ENCODE results near the gene NBPF19. TPM values are rescaled to one million over a fixed set of nuclear protein-coding genes. Genes with fewer than 3 reads are reported as not detected.
"Not testable (repeated sequence)": the region's sequence is repeated elsewhere in the genome, so short reads cannot be mapped to it uniquely, and the experiment has no call there.

The NBPF19 gene, protein sequence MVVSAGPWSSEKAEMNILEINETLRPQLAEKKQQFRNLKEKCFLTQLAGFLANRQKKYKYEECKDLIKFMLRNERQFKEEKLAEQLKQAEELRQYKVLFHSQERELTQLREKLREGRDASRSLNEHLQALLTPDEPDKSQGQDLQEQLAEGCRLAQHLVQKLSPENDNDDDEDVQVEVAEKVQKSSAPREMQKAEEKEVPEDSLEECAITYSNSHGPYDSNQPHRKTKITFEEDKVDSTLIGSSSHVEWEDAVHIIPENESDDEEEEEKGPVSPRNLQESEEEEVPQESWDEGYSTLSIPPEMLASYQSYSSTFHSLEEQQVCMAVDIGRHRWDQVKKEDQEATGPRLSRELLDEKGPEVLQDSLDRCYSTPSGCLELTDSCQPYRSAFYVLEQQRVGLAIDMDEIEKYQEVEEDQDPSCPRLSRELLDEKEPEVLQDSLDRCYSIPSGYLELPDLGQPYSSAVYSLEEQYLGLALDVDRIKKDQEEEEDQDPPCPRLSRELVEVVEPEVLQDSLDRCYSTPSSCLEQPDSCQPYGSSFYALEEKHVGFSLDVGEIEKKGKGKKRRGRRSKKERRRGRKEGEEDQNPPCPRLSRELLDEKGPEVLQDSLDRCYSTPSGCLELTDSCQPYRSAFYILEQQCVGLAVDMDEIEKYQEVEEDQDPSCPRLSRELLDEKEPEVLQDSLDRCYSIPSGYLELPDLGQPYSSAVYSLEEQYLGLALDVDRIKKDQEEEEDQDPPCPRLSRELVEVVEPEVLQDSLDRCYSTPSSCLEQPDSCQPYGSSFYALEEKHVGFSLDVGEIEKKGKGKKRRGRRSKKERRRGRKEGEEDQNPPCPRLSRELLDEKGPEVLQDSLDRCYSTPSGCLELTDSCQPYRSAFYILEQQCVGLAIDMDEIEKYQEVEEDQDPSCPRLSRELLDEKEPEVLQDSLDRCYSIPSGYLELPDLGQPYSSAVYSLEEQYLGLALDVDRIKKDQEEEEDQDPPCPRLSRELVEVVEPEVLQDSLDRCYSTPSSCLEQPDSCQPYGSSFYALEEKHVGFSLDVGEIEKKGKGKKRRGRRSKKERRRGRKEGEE (N-terminal part only)
- total RNA-seq (2014; rRNA removed; shearing (Covaris generic)) (8.7 and 9.7 TPM in 2 replicates), polyA plus RNA-seq (2016; fragmentation: Nextera tagmentation; extraction: Ambion mirVana) (1.3 and 1.6 TPM in 2 replicates)
- long read RNA-seq, partial matches to known transcripts, result 5 of 10 reads
- long read RNA-seq, other reads (novel, unspliced or antisense), result 5 of 10 reads

DNA sequence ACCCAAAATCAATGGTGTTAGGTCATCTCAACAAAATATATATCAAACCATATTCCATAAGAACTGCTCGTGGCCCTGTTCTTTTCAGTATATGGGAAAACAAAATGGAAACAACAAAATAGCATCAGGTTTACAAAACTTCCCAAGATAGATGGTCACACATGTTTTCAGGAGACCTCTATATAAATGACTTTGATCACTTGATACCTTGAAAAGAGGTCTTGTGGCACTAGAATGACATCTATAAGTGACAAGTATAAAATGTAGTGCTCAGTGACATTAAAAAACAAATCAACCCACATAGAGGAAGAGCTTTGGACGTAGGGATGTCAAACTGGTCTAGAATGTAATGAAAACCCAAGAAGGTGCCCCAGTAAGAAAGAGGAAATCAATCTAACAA is at the start of gene NBPF19:
NBPF19 (plus strand) TSS at position 301 of the 400 bp plus-strand sequence. CDS start 888 bp downstream, outside the sequence.
- not testable (repeated sequence) for H3K27ac Mint-ChIP-seq; H3K4me2 ChIP-seq; H3K4me3 ChIP-seq; H4K20me1 ChIP-seq (replicated peaks; ENCODE audit: insufficient read depth); H3K27ac ChIP-seq (ENCODE audit: low read depth); H3K36me3 ChIP-seq (ENCODE audit: insufficient read depth); H3K4me3 Mint-ChIP-seq; H3K79me2 ChIP-seq (replicated peaks; ENCODE audit: insufficient read depth); H3F3A ChIP-seq (replicated peaks; ENCODE audit: low read depth); H3K9me2 ChIP-seq (ENCODE audit: insufficient read depth); H3K27me3 ChIP-seq (ENCODE audit: insufficient read depth); H2AFZ ChIP-seq; DNase-seq (ENCODE audit: low spot score); H3K27me3 Mint-ChIP-seq (ENCODE audit: insufficient read depth, low read depth, poor library complexity); H3K36me3 Mint-ChIP-seq (ENCODE audit: low read depth); ATAC-seq; H3K4me1 Mint-ChIP-seq; H3K4me1 ChIP-seq (ENCODE audit: insufficient read depth); H3K9me3 Mint-ChIP-seq

DNA sequence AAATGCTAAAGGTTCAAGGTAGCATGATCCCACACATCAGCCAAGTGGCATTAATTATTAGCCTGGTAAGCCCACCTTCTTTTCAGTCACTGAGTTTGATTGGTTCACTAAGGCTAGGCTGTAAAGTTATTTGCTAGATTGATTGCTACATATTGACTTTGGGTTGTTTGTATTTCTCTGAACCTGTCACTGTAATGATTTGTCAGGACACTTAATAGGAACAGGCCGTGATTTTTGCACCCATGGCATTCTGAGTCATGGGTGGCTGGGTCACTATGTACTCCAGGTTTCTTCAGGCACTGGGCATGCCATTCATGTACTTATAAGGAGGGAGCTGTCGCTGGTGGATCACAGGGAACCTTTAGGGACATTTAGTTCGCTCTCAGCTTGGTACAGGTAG is 46.5 kb upstream of the NBPF19 start:
- H3K4me1 ChIP-seq (ENCODE audit: insufficient read depth); H3K27me3 Mint-ChIP-seq (ENCODE audit: insufficient read depth, low read depth, poor library complexity); H2AFZ ChIP-seq; H3K4me3 Mint-ChIP-seq; H3K79me2 ChIP-seq (replicated peaks; ENCODE audit: insufficient read depth); H3K36me3 Mint-ChIP-seq (ENCODE audit: low read depth); H3K36me3 ChIP-seq (ENCODE audit: insufficient read depth); H3K4me1 Mint-ChIP-seq; H3K9me3 Mint-ChIP-seq; H3K27ac ChIP-seq (ENCODE audit: low read depth); ATAC-seq; H3F3A ChIP-seq (replicated peaks; ENCODE audit: low read depth); H3K4me2 ChIP-seq; H3K27ac Mint-ChIP-seq; DNase-seq (ENCODE audit: low spot score); H3K4me3 ChIP-seq; H3K27me3 ChIP-seq (ENCODE audit: insufficient read depth); H4K20me1 ChIP-seq (replicated peaks; ENCODE audit: insufficient read depth); H3K9me2 ChIP-seq (ENCODE audit: insufficient read depth): not testable (repeated sequence)

DNA sequence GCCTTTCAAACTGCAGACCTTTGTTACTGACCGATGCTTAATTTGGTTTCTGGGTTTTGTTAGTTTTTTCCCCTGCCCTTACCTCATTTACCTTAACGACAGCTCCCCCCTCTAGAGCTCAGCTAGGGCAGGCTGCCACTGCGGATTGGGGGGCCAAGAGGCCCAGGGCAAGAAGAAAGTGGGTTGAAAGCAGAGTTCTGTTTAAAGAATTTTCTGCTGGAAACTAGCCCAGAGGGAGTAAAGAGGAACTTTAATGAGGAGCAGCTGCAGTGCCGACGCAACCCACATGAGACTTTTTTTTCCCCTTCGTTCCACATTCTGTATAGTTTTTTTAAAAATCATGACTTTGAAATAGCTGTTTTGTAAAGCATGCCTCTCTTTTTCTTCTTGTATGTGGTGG is 29.4 kb upstream of the NBPF19 start:
- not testable (repeated sequence) for H4K20me1 ChIP-seq (replicated peaks; ENCODE audit: insufficient read depth); H2AFZ ChIP-seq; H3K27me3 ChIP-seq (ENCODE audit: insufficient read depth); H3K79me2 ChIP-seq (replicated peaks; ENCODE audit: insufficient read depth); H3K27ac Mint-ChIP-seq; H3K36me3 Mint-ChIP-seq (ENCODE audit: low read depth); H3K4me1 Mint-ChIP-seq; H3K4me2 ChIP-seq; H3K9me3 Mint-ChIP-seq; H3K4me3 ChIP-seq; H3K27me3 Mint-ChIP-seq (ENCODE audit: insufficient read depth, low read depth, poor library complexity); ATAC-seq; H3K4me3 Mint-ChIP-seq; DNase-seq (ENCODE audit: low spot score); H3K9me2 ChIP-seq (ENCODE audit: insufficient read depth); H3K4me1 ChIP-seq (ENCODE audit: insufficient read depth); H3K36me3 ChIP-seq (ENCODE audit: insufficient read depth); H3K27ac ChIP-seq (ENCODE audit: low read depth); H3F3A ChIP-seq (replicated peaks; ENCODE audit: low read depth)

DNA sequence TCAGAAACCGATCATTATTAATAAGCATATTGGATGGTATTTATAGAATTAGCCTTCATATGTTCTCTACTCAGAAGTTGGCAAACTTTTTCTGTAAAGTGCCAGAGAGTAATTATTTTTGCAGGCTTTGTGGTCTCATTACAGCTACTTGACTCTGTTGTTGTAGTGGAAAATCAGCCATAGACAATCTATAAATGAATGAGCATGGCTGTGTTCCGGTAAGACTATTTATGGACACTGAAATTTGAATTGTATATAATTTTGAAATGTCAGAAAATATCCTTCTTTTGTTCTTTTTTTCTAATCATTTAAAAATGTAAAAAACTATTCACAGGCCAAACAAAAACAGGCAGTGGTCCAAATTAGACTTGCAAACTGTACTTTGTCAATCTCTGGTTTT is 22.6 kb upstream of the NBPF19 start:
- not testable (repeated sequence) for H4K20me1 ChIP-seq (replicated peaks; ENCODE audit: insufficient read depth); H3K4me1 ChIP-seq (ENCODE audit: insufficient read depth); H3K4me2 ChIP-seq; DNase-seq (ENCODE audit: low spot score); H3K79me2 ChIP-seq (replicated peaks; ENCODE audit: insufficient read depth); ATAC-seq; H3K4me1 Mint-ChIP-seq; H3K9me3 Mint-ChIP-seq; H3K36me3 ChIP-seq (ENCODE audit: insufficient read depth); H3K27me3 Mint-ChIP-seq (ENCODE audit: insufficient read depth, low read depth, poor library complexity); H2AFZ ChIP-seq; H3K27ac Mint-ChIP-seq; H3F3A ChIP-seq (replicated peaks; ENCODE audit: low read depth); H3K27me3 ChIP-seq (ENCODE audit: insufficient read depth); H3K4me3 Mint-ChIP-seq; H3K9me2 ChIP-seq (ENCODE audit: insufficient read depth); H3K27ac ChIP-seq (ENCODE audit: low read depth); H3K4me3 ChIP-seq; H3K36me3 Mint-ChIP-seq (ENCODE audit: low read depth)

DNA sequence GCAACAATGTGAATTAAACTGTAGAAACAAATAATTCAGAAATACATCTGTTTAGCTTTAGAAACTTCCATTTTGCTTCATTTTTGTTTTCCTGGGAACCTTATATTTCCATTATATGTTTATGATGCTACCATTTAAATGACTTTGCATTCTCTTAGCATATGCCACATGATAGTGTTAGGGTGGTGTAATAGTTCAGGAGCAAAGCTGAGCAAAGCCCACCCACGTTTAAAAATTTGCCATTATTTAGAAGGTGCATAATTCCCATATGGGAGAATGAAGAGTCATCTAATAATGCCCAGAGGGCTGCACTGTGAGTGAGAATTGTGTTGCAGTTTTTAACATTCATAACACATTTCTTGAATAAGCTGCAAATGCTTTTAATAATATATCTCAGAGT is 22.2 kb upstream of the NBPF19 start:
- H3K4me3 ChIP-seq; H3K4me1 Mint-ChIP-seq; H3K79me2 ChIP-seq (replicated peaks; ENCODE audit: insufficient read depth); ATAC-seq; H3F3A ChIP-seq (replicated peaks; ENCODE audit: low read depth); H3K27ac Mint-ChIP-seq; H3K4me1 ChIP-seq (ENCODE audit: insufficient read depth); H3K9me2 ChIP-seq (ENCODE audit: insufficient read depth); H4K20me1 ChIP-seq (replicated peaks; ENCODE audit: insufficient read depth); H3K4me2 ChIP-seq; H3K36me3 Mint-ChIP-seq (ENCODE audit: low read depth); H3K27me3 Mint-ChIP-seq (ENCODE audit: insufficient read depth, low read depth, poor library complexity); H2AFZ ChIP-seq; DNase-seq (ENCODE audit: low spot score); H3K4me3 Mint-ChIP-seq; H3K9me3 Mint-ChIP-seq; H3K27ac ChIP-seq (ENCODE audit: low read depth); H3K27me3 ChIP-seq (ENCODE audit: insufficient read depth); H3K36me3 ChIP-seq (ENCODE audit: insufficient read depth): not testable (repeated sequence)

All from GM23338 (cell line).